DMS 273 (cell line): Measurements from ENCODE around the gene TAF3.

Experiments
- DNase-seq: peaks from one replicate; lab custom pipeline; 2025; ENCODE audit not compliant: unreplicated experiment; lab: John Stamatoyannopoulos, UW

The TAF3 gene

GRCh38 chr10:8043569-8044306, 225.4 kb downstream of the TAF3 start:
- peak; percentile 16 for DNase-seq

GRCh38 chr10:8044331-8044907, 226.1 kb downstream of the TAF3 start:
- no peak for DNase-seq

- DNase-seq = peak; percentile 26
Observed at GRCh38 chr10:8044908-8045725, 226.8 kb downstream of the TAF3 start.

GRCh38 chr10:8045726-8046494, 227.6 kb downstream of the TAF3 start:
- no peak for DNase-seq

- no peak for DNase-seq
Observed at GRCh38 chr10:8047452-8048280, 229.4 kb downstream of the TAF3 start.

GRCh38 chr10:8048281-8049008, 230.1 kb downstream of the TAF3 start:
- no peak for DNase-seq

- peak; percentile 32 for DNase-seq
Observed at GRCh38 chr10:8049045-8049864, 230.9 kb downstream of the TAF3 start.

- DNase-seq = peak; percentile 40
Observed at GRCh38 chr10:8049865-8050555, 231.7 kb downstream of the TAF3 start.

- peak; percentile 64 for DNase-seq
Observed at GRCh38 chr10:8050556-8051108, 232.3 kb downstream of the TAF3 start.

- peak; percentile 29 for DNase-seq
Observed at GRCh38 chr10:8051109-8051821, 233.0 kb downstream of the TAF3 start.

- DNase-seq = no peak
Observed at GRCh38 chr10:8051851-8052257, 233.5 kb downstream of the TAF3 start.

- DNase-seq = no peak
Observed at GRCh38 chr10:8052341-8052955, 234.1 kb downstream of the TAF3 start.

GRCh38 chr10:8052956-8053445, 234.7 kb downstream of the TAF3 start:
- DNase-seq = no peak

GRCh38 chr10:8053446-8054243, 235.3 kb downstream of the TAF3 start:
- DNase-seq = peak; percentile 91

- peak; percentile 39 for DNase-seq
Observed at GRCh38 chr10:8054244-8054493, 235.9 kb downstream of the TAF3 start.
